Activated CD8-positive, alpha-beta T cell treated with anti-CD3 and anti-CD28 coated beads for 36 hours (primary cell): ENCODE results near the gene TRIM24. TPM values are rescaled to one million over a fixed set of nuclear protein-coding genes. Genes with fewer than 3 reads are reported as not detected.
A peak's percentile ranks its signal among the peaks of the same experiment; 100 is the strongest.
"Not testable (repeated sequence)": the region's sequence is repeated elsewhere in the genome, so short reads cannot be mapped to it uniquely, and the experiment has no call there.

ENCODE experiments used
- ATAC-seq: fragments of 200-7000 bp; cut with Tn5 transposase; one replicate; pipeline ENCODE4 v1.10.0; 2021; ENCODE audit warnings: mild to moderate bottlenecking, moderate library complexity
- CTCF ChIA-PET: fragments of 350-600 bp; sonication (Branson Sonifier 250); formaldehyde crosslinking; loops from one replicate; lab custom pipeline; 2021; ENCODE audit warnings: antibody characterized with exemption; lab: Charles Lee
- POLR2A ChIA-PET: fragments of 350-600 bp; sonication (Branson Sonifier 250); formaldehyde crosslinking; loops from one replicate; lab custom pipeline; 2021; ENCODE audit warnings: antibody characterized with exemption; lab: Charles Lee
- DNase-seq: peaks from one replicate; pipeline ENCODE4 v3.0.0-alpha.2; 2020
- H3K27ac Mint-ChIP-seq: one replicate; pipeline ENCODE4 v1.8.0; 2021; ENCODE audit warnings: mild to moderate bottlenecking, mixed read lengths
- H3K27me3 Mint-ChIP-seq: one replicate; pipeline ENCODE4 v1.8.0; 2021; ENCODE audit warnings: mixed read lengths
- H3K36me3 Mint-ChIP-seq: one replicate; pipeline ENCODE4 v1.8.0; 2021; ENCODE audit warnings: low read depth, mixed read lengths
- H3K4me1 Mint-ChIP-seq: one replicate; pipeline ENCODE4 v1.8.0; 2021; ENCODE audit warnings: low read depth, mixed read lengths
- H3K4me3 Mint-ChIP-seq: one replicate; pipeline ENCODE4 v1.8.0; 2021; ENCODE audit warnings: mild to moderate bottlenecking, moderate library complexity, mixed read lengths
- H3K9me3 Mint-ChIP-seq: one replicate; pipeline ENCODE4 v1.8.0; 2021; ENCODE audit warnings: mixed read lengths
- intact Hi-C: fragments of 100-400 bp; cut with micrococcal nuclease; formaldehyde crosslinking; loops from one replicate; pipeline ENCODE4 v1.10.0; 2022
- total RNA-seq, 2 experiments: library from RNA; stranded (reverse); gene quantifications; one replicate each; pipeline ENCODE4 v1.2.3, GENCODE V29; 2021
- TF ChIP-seq, protein P1 (sequence below): fragments of 200-600 bp; IDR thresholded peaks from one replicate; pipeline ENCODE4 v1.8.0; 2022; ENCODE audit warnings: antibody characterized with exemption, mild to moderate bottlenecking

Gene TRIM24
- total RNA-seq: 10 to 100 TPM; 13.9 to 16.7 TPM

DNA sequence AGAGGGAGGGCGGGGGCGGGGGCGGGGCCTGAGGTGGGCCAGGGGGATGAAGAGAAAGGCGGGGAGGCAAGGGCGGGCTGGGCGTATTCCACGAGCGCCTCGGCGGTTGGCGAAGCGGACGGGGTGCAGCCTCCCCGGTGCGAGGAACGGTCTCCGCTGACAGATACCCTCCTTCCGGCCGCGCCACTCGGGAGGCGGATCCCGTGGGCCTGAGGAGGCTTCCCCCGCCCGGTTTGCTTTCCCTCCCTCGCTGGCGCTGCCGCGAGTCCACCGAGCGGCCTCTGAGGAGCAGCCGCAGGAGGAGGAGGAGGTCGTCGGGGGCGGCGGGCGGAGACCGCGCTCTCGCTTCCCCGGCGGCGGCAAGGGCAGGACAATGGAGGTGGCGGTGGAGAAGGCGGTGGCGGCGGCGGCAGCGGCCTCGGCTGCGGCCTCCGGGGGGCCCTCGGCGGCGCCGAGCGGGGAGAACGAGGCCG, at the start of gene TRIM24:
Gene TRIM24 (plus strand): TSS at position 84 of the 473 bp plus-strand sequence. CDS start 290 bp downstream, at position 374.
- ChIA-PET POLR2A (no interaction called here), CTCF (interaction anchor here (0.6 kb wide), 1 partner anchor 188 kb away, joined by 3 read pairs; no protein-coding TSS in a partner anchor)
- Mint-ChIP-seq H3K27ac (peak within 1 kb of the TSS; percentile 92), H3K36me3 (peaks cover 16% of the 10 kb centered on the region), H3K27me3 (no peaks in the 10 kb centered on the region), H3K9me3 (no peaks in the 10 kb centered on the region), H3K4me3 (peak within 1 kb of the TSS; percentile 97), H3K4me1 (peaks cover 26% of the 10 kb centered on the region)
- ATAC-seq (no peak), DNase-seq (no peak)
- intact Hi-C loops: no loop called here
- TF ChIP-seq, protein P1, sequence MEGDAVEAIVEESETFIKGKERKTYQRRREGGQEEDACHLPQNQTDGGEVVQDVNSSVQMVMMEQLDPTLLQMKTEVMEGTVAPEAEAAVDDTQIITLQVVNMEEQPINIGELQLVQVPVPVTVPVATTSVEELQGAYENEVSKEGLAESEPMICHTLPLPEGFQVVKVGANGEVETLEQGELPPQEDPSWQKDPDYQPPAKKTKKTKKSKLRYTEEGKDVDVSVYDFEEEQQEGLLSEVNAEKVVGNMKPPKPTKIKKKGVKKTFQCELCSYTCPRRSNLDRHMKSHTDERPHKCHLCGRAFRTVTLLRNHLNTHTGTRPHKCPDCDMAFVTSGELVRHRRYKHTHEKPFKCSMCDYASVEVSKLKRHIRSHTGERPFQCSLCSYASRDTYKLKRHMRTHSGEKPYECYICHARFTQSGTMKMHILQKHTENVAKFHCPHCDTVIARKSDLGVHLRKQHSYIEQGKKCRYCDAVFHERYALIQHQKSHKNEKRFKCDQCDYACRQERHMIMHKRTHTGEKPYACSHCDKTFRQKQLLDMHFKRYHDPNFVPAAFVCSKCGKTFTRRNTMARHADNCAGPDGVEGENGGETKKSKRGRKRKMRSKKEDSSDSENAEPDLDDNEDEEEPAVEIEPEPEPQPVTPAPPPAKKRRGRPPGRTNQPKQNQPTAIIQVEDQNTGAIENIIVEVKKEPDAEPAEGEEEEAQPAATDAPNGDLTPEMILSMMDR: no peak

- H3K4me1 Mint-ChIP-seq, H3K27me3 Mint-ChIP-seq, CTCF ChIA-PET, H3K27ac Mint-ChIP-seq, H3K36me3 Mint-ChIP-seq, H3K9me3 Mint-ChIP-seq, intact Hi-C loops, DNase-seq, POLR2A ChIA-PET, H3K4me3 Mint-ChIP-seq, ATAC-seq: not testable (repeated sequence)
Measured at GRCh38 chr7:138412077-138412476, 48.0 kb upstream of the TRIM24 start.

- intact Hi-C loops, POLR2A ChIA-PET, DNase-seq, ATAC-seq, H3K27me3 Mint-ChIP-seq, H3K36me3 Mint-ChIP-seq, CTCF ChIA-PET, H3K4me3 Mint-ChIP-seq, H3K9me3 Mint-ChIP-seq, H3K4me1 Mint-ChIP-seq, H3K27ac Mint-ChIP-seq: not testable (repeated sequence)
Measured at GRCh38 chr7:138412921-138413320, 47.1 kb upstream of the TRIM24 start.

DNA sequence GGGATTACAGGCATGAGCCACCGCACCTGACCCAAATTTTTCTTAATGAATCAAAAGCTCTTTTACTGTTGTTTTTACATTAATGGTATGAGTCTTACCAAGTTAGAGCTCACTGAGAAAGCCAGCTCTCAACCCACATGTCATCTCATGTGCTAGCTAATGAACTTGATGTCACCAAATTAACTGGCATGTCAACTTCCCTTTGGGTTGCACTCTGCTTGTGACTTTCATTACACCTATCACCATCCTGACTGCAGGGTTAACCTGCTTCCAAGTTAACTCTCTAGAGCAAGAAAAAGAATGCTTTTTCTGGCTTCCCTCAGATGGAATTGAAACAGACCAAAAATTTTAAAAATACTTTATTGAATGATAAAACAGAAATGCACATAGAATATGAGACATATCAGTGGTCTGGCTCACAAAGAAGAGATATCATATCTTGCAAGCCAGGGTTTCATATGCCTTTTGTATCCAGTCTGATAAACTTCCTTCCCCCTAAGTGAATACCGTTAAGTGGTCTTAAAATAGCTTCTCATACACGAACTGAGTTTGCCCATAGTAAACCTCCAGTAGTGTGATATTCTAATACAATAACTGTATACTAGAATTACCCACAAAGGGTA, 42.9 kb upstream of the TRIM24 start:
- Mint-ChIP-seq H3K27me3 (peaks cover 1% of the 10 kb centered on the region), H3K9me3 (peaks cover 2% of the 10 kb centered on the region), H3K36me3 (no peaks in the 10 kb centered on the region), H3K4me3 (no peak overlapping the region), H3K4me1 (no peaks in the 10 kb centered on the region), H3K27ac (no peak overlapping the region)
- CTCF ChIA-PET: no interaction called here
- ATAC-seq (no peak), DNase-seq (no peak)
- POLR2A ChIA-PET: no interaction called here
- TF ChIP-seq, protein P1: no peak
- intact Hi-C loops: no loop called here

- CTCF ChIA-PET: no interaction called here
- no peak for DNase-seq
Measured at GRCh38 chr7:138417764-138418163, 42.3 kb upstream of the TRIM24 start.

DNA sequence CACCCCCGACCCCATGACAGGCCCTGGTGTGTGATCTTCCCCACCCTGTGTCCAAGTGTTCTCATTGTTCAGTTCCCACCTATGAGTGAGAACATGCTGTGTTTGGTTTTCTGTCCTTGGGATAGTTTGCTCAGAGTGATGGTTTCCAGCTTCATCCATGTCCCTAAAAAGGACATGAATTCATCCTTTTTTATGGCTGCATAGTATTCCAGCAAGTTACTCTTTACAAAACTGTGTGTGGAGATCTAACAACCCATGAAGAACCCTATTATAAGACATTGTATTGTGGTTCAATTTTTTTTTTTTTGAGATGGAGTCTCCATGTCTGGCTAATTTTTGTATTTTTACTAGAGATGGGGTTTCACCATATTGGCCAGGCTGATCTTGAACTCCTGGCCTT, 41.7 kb upstream of the TRIM24 start:
- POLR2A ChIA-PET, H3K4me3 Mint-ChIP-seq, CTCF ChIA-PET: not testable (repeated sequence)

More at GRCh38 chr7:138417764-138418163, 42.3 kb upstream of the TRIM24 start:
- no peak overlapping the region for H3K27ac Mint-ChIP-seq
- peaks cover 1% of the 10 kb centered on the region for H3K27me3 Mint-ChIP-seq
- H3K4me1 Mint-ChIP-seq: no peaks in the 10 kb centered on the region
- H3K9me3 Mint-ChIP-seq: peaks cover 2% of the 10 kb centered on the region
- intact Hi-C loops: no loop called here
- TF ChIP-seq, protein P1: no peak
- H3K36me3 Mint-ChIP-seq: no peaks in the 10 kb centered on the region
- H3K4me3 Mint-ChIP-seq: no peak overlapping the region
- POLR2A ChIA-PET: no interaction called here
- ATAC-seq: no peak

More for the DNA sequence above, 41.7 kb upstream of the TRIM24 start:
- H3K27me3 Mint-ChIP-seq, H3K9me3 Mint-ChIP-seq, H3K4me1 Mint-ChIP-seq, DNase-seq, ATAC-seq, H3K36me3 Mint-ChIP-seq, intact Hi-C loops, H3K27ac Mint-ChIP-seq: not testable (repeated sequence)
